GM18907 (cell line): ENCODE data around the gene HBS1L.
A peak's percentile ranks its signal among the peaks of the same experiment; 100 is the strongest.

Source experiments
- ATAC-seq: cut with Tn5 transposase; IDR thresholded peaks from one replicate; pipeline ENCODE4 v1.9.1; 2021; ENCODE audit warnings: mild to moderate bottlenecking, moderate library complexity; ENCODE audit not compliant: unreplicated experiment

Gene HBS1L

DNA sequence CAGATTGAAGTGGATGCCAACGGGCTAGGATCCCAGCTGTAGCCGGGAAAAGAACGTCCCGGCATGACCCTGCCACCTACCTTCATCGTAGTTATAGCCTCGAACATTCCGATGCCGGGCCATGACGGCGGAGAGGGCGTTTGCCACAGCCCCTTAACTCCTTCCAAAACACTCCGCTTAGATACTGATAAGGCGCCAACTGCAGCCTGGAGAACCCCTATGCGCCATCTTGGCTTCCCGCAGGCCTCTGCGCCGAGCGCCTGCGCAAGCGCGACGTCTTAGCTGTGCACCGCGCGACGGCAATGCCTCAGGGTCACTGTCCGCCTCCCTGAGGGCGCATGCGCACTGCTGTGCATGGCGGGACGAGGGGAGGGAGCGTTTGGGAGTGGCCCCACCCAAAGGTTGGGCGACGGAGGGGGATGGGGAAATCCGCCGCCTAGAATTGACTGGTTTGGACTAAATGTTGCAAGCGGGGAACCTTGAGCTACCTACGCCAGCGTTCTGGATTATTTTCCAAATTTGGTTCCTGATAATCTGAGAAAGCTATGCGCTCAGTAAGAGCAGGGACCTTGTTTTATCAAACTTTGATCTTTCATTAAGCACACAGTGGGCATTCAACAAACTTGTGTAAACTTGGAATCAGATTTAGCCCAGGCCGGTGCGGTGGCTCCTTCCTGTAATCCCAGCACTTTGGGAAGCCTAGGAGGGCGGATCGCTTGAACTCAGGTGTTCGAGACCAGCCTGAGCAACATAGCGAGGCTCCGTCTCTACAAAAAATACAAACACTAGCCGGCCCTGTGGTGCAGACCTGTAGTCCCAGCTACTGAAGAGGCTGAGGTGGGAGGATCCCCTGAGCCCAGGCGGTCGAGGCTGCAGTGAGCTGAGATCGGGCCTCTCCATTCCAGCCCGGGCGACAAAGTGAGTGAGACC lies at the start of gene HBS1L:
HBS1L (minus strand) TSS at position 254 of the 930 bp plus-strand sequence; CDS start at position 123, 131 bp downstream.
- ATAC-seq: peak; percentile 95

DNA sequence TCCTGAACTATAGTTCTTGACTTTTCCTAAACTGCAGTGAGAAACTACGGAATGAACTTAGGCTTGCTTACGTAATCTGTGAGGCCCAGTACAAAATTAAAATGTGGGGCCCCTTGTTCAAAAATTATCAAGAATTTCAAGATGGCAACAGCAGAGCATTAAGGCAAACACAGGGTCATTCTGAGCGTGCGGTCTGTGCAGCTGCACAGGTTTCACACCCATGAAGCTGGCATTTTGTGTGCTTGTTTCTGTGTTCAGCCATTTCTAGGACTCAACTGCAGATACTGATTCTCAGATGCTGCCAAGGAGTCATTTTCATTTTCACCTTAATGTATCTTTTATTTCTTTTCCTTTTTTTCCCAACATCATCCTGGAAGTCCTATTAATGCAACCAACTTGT lies 49.6 kb upstream of the HBS1L start:
- ATAC-seq: no peak

DNA sequence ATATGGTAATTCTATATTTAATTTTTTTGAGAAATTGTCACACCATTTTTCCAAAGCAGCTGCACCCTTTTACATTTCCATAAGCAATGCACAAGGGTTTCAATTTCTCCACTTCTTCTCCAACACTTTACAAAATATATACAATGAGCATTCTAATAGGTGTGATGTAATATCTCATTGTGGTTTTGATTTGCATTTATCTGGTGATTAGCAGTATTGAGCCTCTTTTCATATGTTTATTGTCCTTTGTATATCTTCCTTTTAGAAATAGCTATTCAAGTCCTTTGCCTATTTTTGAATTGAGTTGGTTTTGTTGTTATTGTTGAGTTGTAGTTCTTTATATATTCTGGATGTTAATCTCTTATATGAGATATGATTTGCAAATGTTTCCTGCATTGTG lies 47.6 kb upstream of the HBS1L start:
- no peak for ATAC-seq

DNA sequence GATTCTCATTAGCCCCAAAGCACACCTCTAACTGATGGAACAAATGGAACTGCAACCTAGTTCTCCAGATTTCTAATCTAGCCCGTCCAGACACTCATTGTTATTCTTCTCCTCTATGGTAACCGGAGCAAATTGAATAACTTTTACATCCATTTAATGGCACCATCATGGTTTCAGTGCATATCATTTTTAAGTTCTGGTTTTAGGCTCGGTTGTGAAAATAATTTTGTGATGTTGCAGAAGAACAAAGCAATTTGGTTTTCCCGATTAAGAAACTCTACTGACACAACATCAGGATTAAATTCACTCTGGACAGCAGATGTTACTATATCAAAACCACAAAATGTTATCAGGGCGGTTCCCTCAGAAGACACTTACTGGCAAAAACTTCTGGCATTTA lies 42.5 kb upstream of the HBS1L start:
- ATAC-seq: no peak

DNA sequence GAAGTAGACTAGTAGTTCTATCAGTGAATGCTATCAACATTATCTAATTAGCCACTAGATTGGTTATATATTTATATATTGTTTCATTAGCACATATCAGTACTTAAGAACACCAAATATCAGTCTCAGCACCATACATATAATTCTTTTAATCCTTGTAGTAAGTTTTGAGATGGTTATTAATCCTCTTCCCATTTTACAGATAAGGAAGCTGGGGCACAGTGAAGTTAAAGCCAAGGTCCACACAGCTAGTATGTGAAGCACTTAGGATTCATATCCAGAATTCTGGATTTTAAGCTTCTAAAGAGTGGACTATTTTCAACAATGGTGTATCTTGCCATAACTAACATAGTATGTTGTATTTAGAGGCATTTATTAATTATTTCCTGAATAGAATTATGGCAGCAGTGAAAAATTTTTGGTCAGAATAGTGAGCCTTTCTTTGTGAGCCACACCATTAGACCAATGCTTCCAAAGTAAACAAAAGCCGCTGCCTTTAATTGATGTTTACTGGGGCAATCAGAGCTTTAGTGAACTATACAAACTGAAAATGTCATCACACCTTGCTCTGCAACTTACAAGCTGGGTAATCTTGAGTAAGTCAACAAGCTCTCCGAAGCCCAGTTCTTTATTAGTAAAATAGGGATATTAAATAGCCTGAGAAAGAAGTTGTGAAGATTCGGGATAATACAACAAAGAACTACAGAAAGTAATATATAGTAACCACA lies 41.9 kb upstream of the HBS1L start:
- ATAC-seq: no peak

DNA sequence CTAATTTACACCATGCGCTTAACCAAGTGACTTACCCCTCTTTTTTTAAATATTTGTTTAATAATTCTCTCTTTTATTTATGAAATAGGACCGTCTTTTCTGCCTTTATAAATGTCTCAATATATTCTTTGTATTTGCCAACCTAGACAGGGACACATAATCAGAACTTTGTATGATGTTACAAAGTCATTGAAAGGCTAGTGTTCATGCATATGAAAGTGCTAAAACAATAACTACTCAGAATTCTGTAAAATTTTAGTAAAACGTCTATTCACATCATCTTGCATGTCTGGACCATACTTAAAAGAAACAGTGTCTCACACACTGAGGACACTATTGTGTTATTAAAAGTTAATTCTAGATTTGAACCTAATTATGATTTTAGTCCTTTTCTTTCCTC lies 41.1 kb upstream of the HBS1L start:
- ATAC-seq: no peak

DNA sequence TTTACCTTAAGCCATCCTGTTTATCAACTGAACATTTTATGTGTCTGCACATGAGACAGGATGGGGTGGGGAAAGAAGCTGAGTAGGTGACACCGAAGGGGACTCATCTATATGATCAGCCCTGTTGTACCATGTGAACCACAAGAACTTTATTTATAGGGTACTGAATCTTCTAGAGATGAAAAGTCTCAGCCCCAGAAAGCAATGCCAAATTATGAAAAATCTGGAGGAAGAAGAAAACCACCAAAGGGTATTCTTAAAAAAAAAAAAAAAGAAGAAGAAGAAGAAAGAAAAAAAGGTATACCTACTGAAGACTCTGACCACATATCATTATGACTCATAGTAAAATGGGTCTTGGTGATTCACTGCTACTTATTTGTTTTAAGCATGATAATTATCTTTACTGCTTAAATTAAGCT lies 39.8 kb upstream of the HBS1L start:
- ATAC-seq: peak; percentile 64

DNA sequence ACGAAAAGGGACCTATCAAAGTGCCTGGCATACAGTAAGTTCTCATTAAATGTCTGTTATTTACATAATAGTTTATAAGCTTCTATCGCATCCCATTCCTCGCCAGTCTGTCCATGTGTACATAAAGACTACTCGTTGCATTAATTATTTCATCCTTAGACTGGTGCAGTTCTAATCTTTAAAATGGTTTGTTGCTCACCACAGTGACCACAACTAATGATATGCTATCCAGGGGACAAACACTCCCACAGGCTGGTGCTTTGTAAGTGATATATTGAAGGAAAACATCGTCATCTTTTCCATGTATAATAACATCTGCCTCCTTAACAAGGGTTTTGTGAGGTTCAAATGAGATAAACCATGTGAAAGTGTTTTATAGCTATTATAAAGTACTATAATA lies 39.0 kb upstream of the HBS1L start:
- no peak for ATAC-seq

DNA sequence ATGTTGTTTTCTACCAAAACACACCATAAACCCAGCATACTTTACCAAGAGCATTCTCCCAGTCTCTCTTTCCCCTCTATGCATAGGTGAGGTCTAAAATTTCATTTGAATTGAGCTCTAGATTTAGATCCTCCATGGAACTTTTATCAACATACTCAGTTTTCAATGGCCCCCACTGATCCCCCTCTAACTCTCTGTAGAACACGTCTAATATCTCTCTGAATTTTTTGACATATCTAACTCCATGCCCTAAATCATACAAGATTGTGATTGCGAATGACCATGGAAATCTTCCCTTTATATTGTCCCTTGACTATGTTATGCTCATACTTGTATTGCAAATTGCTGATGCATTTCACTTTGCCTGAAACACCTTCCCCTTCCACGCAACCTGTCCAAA lies 38.1 kb upstream of the HBS1L start:
- ATAC-seq: no peak

DNA sequence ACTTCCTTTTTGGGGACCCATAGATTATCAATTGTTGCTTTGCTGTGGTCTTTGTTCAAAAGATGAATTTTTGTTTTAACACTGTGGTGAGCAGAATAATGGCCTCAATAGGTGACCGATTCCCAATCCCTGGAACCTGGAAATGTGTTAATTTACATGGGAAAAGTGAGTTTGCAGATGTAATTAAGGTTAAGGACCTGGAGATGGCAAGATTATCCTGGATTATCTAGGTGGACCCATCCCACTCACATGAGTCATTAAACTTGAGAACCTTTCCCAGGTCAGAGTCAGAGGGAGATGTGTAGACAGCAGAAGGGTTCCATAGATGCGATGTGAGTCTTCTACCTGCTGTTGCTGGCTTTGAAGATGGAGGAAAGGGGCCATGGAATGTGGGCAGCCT lies 36.2 kb upstream of the HBS1L start:
- ATAC-seq: no peak

DNA sequence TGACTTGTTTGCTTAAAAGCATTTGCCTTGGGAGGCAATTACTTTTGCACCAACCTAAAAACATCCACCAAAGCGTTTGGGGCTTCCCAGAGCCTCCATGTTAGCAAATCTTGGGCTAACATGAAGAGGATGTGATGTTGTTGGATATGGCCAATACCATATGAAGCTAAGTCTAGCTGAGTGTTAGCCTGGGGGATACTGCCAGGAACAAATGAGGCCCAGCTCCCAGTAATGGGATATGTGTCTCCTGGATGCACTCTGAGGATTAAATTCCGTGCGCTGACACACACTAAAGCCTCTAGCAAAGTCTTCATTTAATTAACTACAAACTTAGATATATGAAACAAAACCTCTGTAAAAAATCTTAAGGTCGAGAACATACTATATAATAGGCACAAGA lies 35.3 kb upstream of the HBS1L start:
- no peak for ATAC-seq

DNA sequence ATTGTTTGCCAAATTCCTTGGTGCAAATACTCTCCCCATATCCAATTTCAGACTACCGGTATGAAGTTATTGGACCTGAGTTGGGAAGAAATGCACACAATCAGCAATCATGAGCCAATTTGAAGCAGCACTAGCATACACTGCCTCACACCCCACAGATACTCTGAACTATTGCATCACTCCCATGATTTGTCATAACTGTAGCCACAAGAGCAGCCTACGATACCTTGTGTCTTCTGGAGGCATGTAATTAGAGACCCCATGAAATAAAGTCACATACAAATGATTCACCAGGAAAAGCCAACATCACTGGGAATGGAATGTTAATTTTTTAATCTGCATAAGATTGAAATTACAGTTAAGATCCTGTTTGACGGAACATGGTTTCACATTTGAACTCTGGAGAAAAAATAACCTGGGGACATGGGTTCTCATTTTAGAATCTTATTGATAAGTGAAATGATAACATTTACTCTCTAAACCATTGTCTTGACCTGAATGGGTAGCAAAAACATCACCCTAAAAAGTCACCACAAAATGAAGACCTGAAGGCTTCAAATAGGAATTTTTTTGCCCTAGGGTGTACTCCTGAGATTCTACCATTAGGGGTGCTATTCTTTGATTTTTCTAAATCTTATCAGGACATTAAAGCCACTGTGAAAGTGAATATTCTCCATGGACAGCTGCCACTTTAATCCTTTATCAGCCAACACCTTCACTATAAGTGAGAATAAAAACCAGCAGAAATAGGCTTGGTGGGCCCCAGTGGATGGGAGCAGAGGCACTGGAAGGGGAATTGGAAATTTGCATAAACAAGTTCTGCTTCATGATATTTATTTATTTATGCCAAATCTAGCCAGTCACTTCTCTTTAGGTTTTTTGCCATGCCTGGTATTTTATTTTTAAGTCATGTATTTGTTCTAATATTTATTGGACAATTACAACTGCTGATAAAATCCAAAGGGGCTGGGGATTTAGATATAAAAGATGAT lies 34.5 kb upstream of the HBS1L start:
- peak; percentile 85 for ATAC-seq

DNA sequence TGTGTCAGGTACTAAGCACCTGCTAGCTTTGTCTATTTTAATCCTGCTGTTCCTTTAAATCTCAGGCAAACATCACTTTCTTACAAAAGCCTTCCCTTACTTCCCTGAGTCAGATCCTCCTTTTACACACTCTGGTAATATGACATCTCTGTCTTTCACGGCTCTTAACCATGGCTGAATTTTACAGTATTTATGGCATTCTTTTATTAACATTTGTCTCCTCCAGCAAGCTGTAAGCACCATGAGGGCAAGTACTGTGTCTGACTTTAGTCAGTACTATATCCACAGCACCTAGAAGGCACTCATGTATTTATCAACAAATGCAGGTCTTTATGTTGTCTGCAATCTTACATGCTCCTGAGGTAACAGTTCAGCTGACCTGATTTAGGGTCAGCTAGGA lies 33.7 kb upstream of the HBS1L start:
- ATAC-seq: peak; percentile 23

DNA sequence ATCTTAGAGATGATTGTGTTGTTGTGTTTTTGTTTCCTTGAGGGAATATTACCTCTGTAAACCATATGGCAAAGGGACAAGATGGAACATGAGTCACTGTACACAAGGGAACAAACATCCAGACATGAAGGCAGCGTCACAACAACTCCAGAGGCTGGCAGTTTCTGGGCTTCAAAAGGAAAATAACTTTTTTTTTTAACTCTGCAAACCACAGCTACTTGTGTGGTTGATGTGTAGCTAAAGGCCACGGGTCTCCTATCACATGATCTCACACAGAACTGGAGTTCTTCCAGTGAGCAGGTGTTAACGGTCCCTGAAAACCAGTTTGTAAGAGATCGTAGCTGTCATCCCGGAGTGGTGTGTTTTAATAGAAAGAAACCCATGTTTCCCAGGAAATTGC lies 33.2 kb upstream of the HBS1L start:
- peak; percentile 32 for ATAC-seq

DNA sequence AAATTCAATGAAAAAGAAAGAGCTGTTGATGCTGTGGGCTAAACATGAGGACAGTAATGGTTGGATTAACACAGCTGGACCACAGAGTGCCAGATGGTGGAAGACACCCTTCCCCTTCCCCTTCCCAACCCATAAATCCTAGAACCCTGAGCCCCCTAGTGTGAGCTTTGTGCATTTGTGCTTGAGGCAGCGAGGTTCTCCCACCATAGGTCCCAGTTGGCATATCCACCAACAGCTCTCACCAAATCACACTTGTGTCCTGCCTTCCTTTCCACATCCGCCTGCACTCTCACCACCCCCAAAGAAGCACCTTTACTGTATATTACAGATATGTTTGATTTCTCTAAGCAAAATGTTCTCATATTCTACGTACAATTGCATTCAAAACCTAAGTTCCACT lies 32.8 kb upstream of the HBS1L start:
- no peak for ATAC-seq

DNA sequence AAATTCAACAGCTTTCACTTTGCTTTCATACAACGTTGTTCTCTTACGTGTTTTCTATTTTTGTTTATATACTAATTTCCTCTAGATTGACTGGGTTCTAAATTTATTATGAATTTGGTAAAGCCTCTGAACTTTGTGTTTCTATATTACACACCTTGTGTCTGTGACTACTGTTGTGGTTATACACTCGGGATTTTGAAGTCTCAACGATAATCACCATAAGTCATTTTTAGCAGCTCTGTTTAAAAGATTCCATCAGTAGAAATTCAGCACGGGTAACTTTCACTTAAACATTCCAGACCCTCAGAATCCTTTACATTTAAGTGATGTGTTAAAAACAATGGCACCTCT lies 31.8 kb upstream of the HBS1L start:
- ATAC-seq: no peak

DNA sequence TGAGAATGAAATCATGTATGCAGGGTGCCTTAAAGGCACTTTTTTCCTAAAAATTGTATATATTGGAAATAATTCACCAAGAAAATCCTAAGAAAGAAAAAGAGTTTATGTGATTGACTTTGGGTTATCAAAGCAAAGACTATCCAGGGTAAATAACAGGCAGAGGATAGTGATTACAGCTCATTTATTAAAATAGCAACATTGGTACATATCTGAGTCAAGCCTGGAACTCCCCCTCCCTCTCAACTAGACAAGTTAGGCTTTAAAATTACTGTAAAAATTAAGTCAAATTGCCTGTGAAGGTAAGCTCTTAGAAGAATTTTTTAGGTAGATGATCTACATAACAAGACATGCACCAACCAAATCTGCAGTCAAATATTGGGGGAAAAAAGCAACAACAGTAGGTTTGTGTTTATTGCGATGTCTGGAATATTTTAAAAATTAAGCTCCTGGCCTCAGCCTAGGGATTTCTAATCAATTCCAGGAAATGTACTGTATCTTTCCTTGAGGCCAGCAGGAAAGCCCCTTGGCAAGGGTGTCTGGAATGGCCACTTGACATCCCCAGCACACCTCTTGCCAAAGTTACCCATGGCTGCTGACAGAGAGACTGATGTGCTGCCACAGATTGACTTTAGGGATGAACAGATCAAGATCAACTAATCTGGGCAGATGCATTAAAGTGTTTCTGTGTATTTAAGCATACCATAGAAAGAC lies 31.2 kb upstream of the HBS1L start:
- no peak for ATAC-seq

DNA sequence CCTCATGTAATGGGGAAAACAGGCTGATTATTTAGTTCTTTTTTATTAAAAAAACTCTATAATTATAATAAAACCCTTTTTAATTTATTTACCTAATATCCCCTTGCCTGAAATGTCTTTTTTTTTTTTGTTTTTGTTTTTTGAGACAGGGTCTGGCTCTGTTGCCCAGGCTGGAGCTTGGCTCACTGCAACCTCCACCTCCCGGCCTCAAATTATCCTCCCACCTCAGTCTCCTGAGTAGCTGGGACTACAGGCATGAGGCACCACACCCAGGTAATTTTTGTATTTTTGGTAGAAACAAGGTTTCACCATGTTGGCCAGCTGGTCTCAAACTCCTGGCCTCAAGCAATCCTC lies 30.3 kb upstream of the HBS1L start:
- ATAC-seq: no peak

DNA sequence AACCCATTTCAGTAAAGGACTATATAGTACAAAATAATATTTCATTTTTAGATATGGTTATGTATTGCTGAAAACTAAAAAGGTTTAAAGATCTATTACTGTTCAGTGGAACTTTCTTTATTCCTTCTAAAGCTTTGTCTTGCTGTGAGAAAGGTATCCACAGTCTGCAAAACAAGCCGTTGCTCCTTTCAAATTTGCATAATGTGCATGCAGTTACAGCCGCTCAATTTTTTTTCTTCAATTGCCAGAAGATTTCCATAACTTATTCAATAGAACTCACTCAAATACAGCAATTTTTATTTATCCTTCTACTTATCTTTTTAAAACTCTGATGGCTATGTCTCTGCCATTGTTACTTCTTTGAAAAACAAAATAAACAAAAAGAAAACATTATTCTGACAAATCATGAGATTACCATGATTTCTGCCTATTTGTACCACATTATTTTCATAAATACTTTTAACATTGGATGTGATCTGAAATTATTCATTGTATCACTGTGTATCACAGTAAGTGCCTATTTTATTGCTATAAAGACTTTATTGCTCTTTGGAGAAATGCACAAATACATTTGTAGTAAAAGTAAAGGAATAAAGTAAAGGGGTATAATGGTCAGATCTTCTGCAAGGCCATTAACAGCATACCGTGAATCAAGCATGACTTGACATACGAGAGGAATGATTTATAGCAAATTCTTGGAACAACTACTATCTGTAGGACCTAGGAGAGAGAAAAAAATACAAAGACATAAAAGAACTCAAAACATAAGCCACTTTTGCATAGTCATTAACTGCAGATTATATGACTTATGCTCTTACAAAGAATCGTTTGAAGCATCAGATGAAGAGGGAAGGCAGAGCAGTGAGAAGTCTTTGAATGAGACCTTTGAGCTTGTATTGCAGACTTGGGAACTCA lies 29.6 kb upstream of the HBS1L start:
- ATAC-seq: no peak
